Left ventricle myocardium inferior (tissue), 1 donor: ENCODE measurements around the gene LIN28A. TPM values are rescaled to one million over a fixed set of nuclear protein-coding genes. Genes with fewer than 3 reads are reported as not detected.

Source experiments
- DNase-seq: peaks from one replicate; pipeline ENCODE4 v3.0.0-alpha.2; 2020
- H3K27ac ChIP-seq: fragments of 200-600 bp; replicated peaks from 2 replicates; pipeline ENCODE4 v1.8.0; 2021
- H3K27me3 ChIP-seq: fragments of 200-600 bp; 2 replicates; pipeline ENCODE4 v1.8.0; 2021; ENCODE audit warnings: low read depth
- H3K36me3 ChIP-seq: fragments of 200-600 bp; 2 replicates; pipeline ENCODE4 v1.8.0; 2021
- H3K4me1 ChIP-seq: fragments of 200-600 bp; 2 replicates; pipeline ENCODE4 v1.8.0; 2021
- H3K4me3 ChIP-seq: fragments of 200-600 bp; 2 replicates; pipeline ENCODE4 v1.8.0; 2021; ENCODE audit warnings: mild to moderate bottlenecking, moderate library complexity
- H3K9me3 ChIP-seq: fragments of 200-600 bp; replicated peaks from 2 replicates; pipeline ENCODE4 v1.8.0; 2021
- CTCF ChIP-seq: fragments of 200-600 bp; IDR thresholded peaks from 2 replicates; pipeline ENCODE4 v1.8.0; 2021; ENCODE audit warnings: antibody characterized with exemption, mild to moderate bottlenecking, borderline replicate concordance
- intact Hi-C: fragments of 100-400 bp; cut with micrococcal nuclease; formaldehyde crosslinking; loops from one replicate; pipeline ENCODE4 v1.11.0; 2022
- total RNA-seq: library from RNA; stranded (reverse); fragmentation: NEBNext Ultra II Directional; extraction: Animal tissue kit (Norgen Biotek cat#: 25700); gene quantifications from one replicate; pipeline ENCODE4 v1.2.1, GENCODE V29; 2021
- donor health status: DM: no; HTN: yes; CAD: no; lungs with severe emphysema.

The LIN28A gene
- total RNA-seq, 1 donor from 2014 or later: not detected

GRCh38 chr1:26405281-26405915 is 5.2 kb upstream of the LIN28A start:
- Histone ChIP-seq H3K27me3 (peaks cover 94% of the 10 kb centered on the region), H3K4me3 (no peak overlapping the region), H3K4me1 (no peaks in the 10 kb centered on the region), H3K36me3 (no peaks in the 10 kb centered on the region), H3K9me3 (no peaks in the 10 kb centered on the region), H3K27ac (no peak overlapping the region)
- DNase-seq: no peak
- intact Hi-C loops: no loop called here
- no peak for TF ChIP-seq CTCF

- intact Hi-C loops: no loop called here
- H3K27ac ChIP-seq: no peak overlapping the region
- no peak for TF ChIP-seq CTCF
- peak; percentile 61 for DNase-seq
- no peaks in the 10 kb centered on the region for H3K9me3 ChIP-seq
- H3K27me3 ChIP-seq: peaks cover 94% of the 10 kb centered on the region
- H3K4me3 ChIP-seq: no peak overlapping the region
- H3K4me1 ChIP-seq: no peaks in the 10 kb centered on the region
- H3K36me3 ChIP-seq: no peaks in the 10 kb centered on the region
Measured at GRCh38 chr1:26408604-26409003, 2.0 kb upstream of the LIN28A start.

GRCh38 chr1:26409191-26409807 is 1.3 kb upstream of the LIN28A start:
- intact Hi-C loops: no loop called here
- Histone ChIP-seq H3K4me1 (no peaks in the 10 kb centered on the region), H3K4me3 (no peak overlapping the region), H3K36me3 (no peaks in the 10 kb centered on the region), H3K9me3 (no peaks in the 10 kb centered on the region), H3K27ac (no peak overlapping the region), H3K27me3 (peaks cover 94% of the 10 kb centered on the region)
- DNase-seq: no peak
- no peak for TF ChIP-seq CTCF

GRCh38 chr1:26411624-26412074 is 1.0 kb downstream of the LIN28A start:
- H3K27ac ChIP-seq: no peak overlapping the region
- no peaks in the 10 kb centered on the region for H3K4me1 ChIP-seq
- H3K4me3 ChIP-seq: no peak overlapping the region
- no peaks in the 10 kb centered on the region for H3K9me3 ChIP-seq
- no peak for DNase-seq
- no peaks in the 10 kb centered on the region for H3K36me3 ChIP-seq
- TF ChIP-seq CTCF: no peak
- peaks cover 97% of the 10 kb centered on the region for H3K27me3 ChIP-seq
- intact Hi-C loops: no loop called here

- no peak for TF ChIP-seq CTCF
- Histone ChIP-seq H3K27ac (no peak overlapping the region), H3K9me3 (no peaks in the 10 kb centered on the region), H3K27me3 (peaks cover 96% of the 10 kb centered on the region), H3K36me3 (no peaks in the 10 kb centered on the region), H3K4me3 (no peak overlapping the region), H3K4me1 (no peaks in the 10 kb centered on the region)
- DNase-seq: no peak
- intact Hi-C loops: no loop called here
Measured at GRCh38 chr1:26412180-26412840, 1.7 kb downstream of the LIN28A start.
